ENCODE results near the gene JAKMIP2. TPM values are rescaled to one million over a fixed set of nuclear protein-coding genes. Genes with fewer than 3 reads are reported as not detected.

JAKMIP2 gene
- total RNA-seq, 1 experiment from 2014 or later = 67.4 TPM

- no peak for DNase-seq (ENCODE audit: low spot score)
- intact Hi-C loops (cut with micrococcal nuclease; ENCODE audit: unreplicated experiment) = no loop called here
- peaks cover 27% of the 10 kb centered on the region for H3K36me3 ChIP-seq (ENCODE audit: insufficient read depth, low read length, poor library complexity, severe bottlenecking)
- ChIA-PET POLR2A (ENCODE audit: low non-redundant PET) (no interaction called here), CTCF (no interaction called here)
- H3K9me3 ChIP-seq (ENCODE audit: low read depth, low read length, poor library complexity, severe bottlenecking) = no peaks in the 10 kb centered on the region
- H3K27me3 ChIP-seq (replicated peaks; ENCODE audit: insufficient read depth, low read depth, low read length, poor library complexity) = no peaks in the 10 kb centered on the region
- BruUV-seq (replicated peaks) = no TSS peak
- H3K4me1 ChIP-seq (ENCODE audit: insufficient read depth, low read length, poor library complexity, severe bottlenecking) = peaks cover 25% of the 10 kb centered on the region
- TF ChIP-seq EZH2 (IDR thresholded peaks at IDR 0.05; ENCODE audit: borderline replicate concordance, low read depth, low read length, poor library complexity, severe bottlenecking) = no peak
- no peak for TF ChIP-seq CTCF (conservative IDR thresholded peaks at IDR 0.05; ENCODE audit: low read depth, low read length)
- no peak overlapping the region for H3K27ac ChIP-seq (ENCODE audit: low read depth, low read length, poor library complexity, severe bottlenecking)
- no peak overlapping the region for H3K4me3 ChIP-seq (ENCODE audit: low read depth, low read length, poor library complexity, severe bottlenecking)
These were observed 108.1 kb downstream of the JAKMIP2 start for GRCh38 chr5:147674411-147674810.

- intact Hi-C loops (cut with micrococcal nuclease; ENCODE audit: unreplicated experiment) = no loop called here
- H3K9me3 ChIP-seq (ENCODE audit: low read depth, low read length, poor library complexity, severe bottlenecking) = no peaks in the 10 kb centered on the region
These were observed 108.7 kb downstream of the JAKMIP2 start for GRCh38 chr5:147673791-147674190.

DNA sequence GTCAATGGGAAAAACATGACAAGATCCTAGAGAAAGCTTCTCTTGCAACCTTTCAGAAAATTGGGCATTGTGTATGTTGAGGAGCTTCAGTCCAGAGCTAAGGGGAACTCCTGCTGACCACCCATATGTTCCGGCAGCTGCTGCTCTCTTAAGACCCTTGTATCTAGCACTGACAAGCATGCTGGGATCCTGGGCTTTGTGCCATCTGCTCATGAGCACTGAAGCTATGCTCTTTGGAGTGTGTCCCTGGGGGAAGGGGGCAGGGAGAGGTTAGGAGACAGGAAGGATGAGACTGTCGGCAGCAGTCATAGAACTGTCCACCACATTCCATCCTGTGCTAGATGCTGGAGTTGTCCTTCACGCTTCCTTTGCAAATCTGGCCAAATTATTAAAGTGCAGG is 109.3 kb downstream of the JAKMIP2 start:
- no peak overlapping the region for H3K4me3 ChIP-seq (ENCODE audit: low read depth, low read length, poor library complexity, severe bottlenecking)
- no peak for TF ChIP-seq CTCF (conservative IDR thresholded peaks at IDR 0.05; ENCODE audit: low read depth, low read length)
- no peak for TF ChIP-seq EZH2 (IDR thresholded peaks at IDR 0.05; ENCODE audit: borderline replicate concordance, low read depth, low read length, poor library complexity, severe bottlenecking)
- BruUV-seq (replicated peaks) = no TSS peak
- ChIA-PET CTCF (no interaction called here), POLR2A (ENCODE audit: low non-redundant PET) (no interaction called here)
- intact Hi-C loops (cut with micrococcal nuclease; ENCODE audit: unreplicated experiment) = no loop called here
- H3K9me3 ChIP-seq (ENCODE audit: low read depth, low read length, poor library complexity, severe bottlenecking) = no peaks in the 10 kb centered on the region
- peaks cover 25% of the 10 kb centered on the region for H3K4me1 ChIP-seq (ENCODE audit: insufficient read depth, low read length, poor library complexity, severe bottlenecking)
- H3K27ac ChIP-seq (ENCODE audit: low read depth, low read length, poor library complexity, severe bottlenecking) = peak overlapping the region; percentile 22
- peaks cover 39% of the 10 kb centered on the region for H3K36me3 ChIP-seq (ENCODE audit: insufficient read depth, low read length, poor library complexity, severe bottlenecking)
- no peaks in the 10 kb centered on the region for H3K27me3 ChIP-seq (replicated peaks; ENCODE audit: insufficient read depth, low read depth, low read length, poor library complexity)
- DNase-seq (ENCODE audit: low spot score) = peak; percentile 86

More at GRCh38 chr5:147673791-147674190, 108.7 kb downstream of the JAKMIP2 start:
- peaks cover 25% of the 10 kb centered on the region for H3K4me1 ChIP-seq (ENCODE audit: insufficient read depth, low read length, poor library complexity, severe bottlenecking)
- H3K27ac ChIP-seq (ENCODE audit: low read depth, low read length, poor library complexity, severe bottlenecking) = peak overlapping the region; percentile 22
- no peak for TF ChIP-seq CTCF (conservative IDR thresholded peaks at IDR 0.05; ENCODE audit: low read depth, low read length)
- TF ChIP-seq EZH2 (IDR thresholded peaks at IDR 0.05; ENCODE audit: borderline replicate concordance, low read depth, low read length, poor library complexity, severe bottlenecking) = no peak
- no peaks in the 10 kb centered on the region for H3K27me3 ChIP-seq (replicated peaks; ENCODE audit: insufficient read depth, low read depth, low read length, poor library complexity)
- peaks cover 34% of the 10 kb centered on the region for H3K36me3 ChIP-seq (ENCODE audit: insufficient read depth, low read length, poor library complexity, severe bottlenecking)
- ChIA-PET CTCF (no interaction called here), POLR2A (ENCODE audit: low non-redundant PET) (no interaction called here)
- no peak overlapping the region for H3K4me3 ChIP-seq (ENCODE audit: low read depth, low read length, poor library complexity, severe bottlenecking)
- no TSS peak for BruUV-seq (replicated peaks)
- no peak for DNase-seq (ENCODE audit: low spot score)

All from A673 (cell line).